DMS114 treated with DMSO at 0.1 percent for 48 hours (cell line): ENCODE data around the gene DUSP16.
"Not testable (repeated sequence)": the region's sequence is repeated elsewhere in the genome, so short reads cannot be mapped to it uniquely, and the experiment has no call there.

Source experiments
- DNase-seq: peaks from one replicate; lab custom pipeline; 2025; ENCODE audit not compliant: unreplicated experiment; lab: John Stamatoyannopoulos, UW

The DUSP16 gene

GRCh38 chr12:12473223-12473622 lies 89.4 kb downstream of the DUSP16 start:
- no peak for DNase-seq

GRCh38 chr12:12471982-12472961 lies 90.4 kb downstream of the DUSP16 start:
- not testable (repeated sequence) for DNase-seq

GRCh38 chr12:12470751-12471306 lies 91.8 kb downstream of the DUSP16 start:
- no peak for DNase-seq

- DNase-seq = no peak
These were observed 93.3 kb downstream of the DUSP16 start for GRCh38 chr12:12469386-12469785.

GRCh38 chr12:12468575-12468974 lies 94.1 kb downstream of the DUSP16 start:
- DNase-seq = no peak

- no peak for DNase-seq
These were observed 94.9 kb downstream of the DUSP16 start for GRCh38 chr12:12467688-12468261.

GRCh38 chr12:12467264-12467663 lies 95.4 kb downstream of the DUSP16 start:
- DNase-seq = no peak

- no peak for DNase-seq
These were observed 96.5 kb downstream of the DUSP16 start for GRCh38 chr12:12466157-12466556.

GRCh38 chr12:12465522-12465921 lies 97.1 kb downstream of the DUSP16 start:
- DNase-seq = no peak

GRCh38 chr12:12461923-12462315 lies 100.7 kb downstream of the DUSP16 start:
- no peak for DNase-seq

- no peak for DNase-seq
These were observed 101.4 kb downstream of the DUSP16 start for GRCh38 chr12:12460935-12461922.

- no peak for DNase-seq
These were observed 106.0 kb downstream of the DUSP16 start for GRCh38 chr12:12456637-12457036.

GRCh38 chr12:12454315-12454714 lies 108.3 kb downstream of the DUSP16 start:
- DNase-seq = no peak

- DNase-seq = no peak
These were observed 109.0 kb downstream of the DUSP16 start for GRCh38 chr12:12453635-12454034.

- no peak for DNase-seq
These were observed 110.2 kb downstream of the DUSP16 start for GRCh38 chr12:12452326-12452902.

GRCh38 chr12:12451098-12451497 lies 111.6 kb downstream of the DUSP16 start:
- no peak for DNase-seq

GRCh38 chr12:12450043-12450471 lies 112.6 kb downstream of the DUSP16 start:
- DNase-seq = no peak

GRCh38 chr12:12449533-12450025 lies 113.1 kb downstream of the DUSP16 start:
- no peak for DNase-seq

- DNase-seq = no peak
These were observed 114.8 kb downstream of the DUSP16 start for GRCh38 chr12:12447837-12448236.

GRCh38 chr12:12447236-12447635 lies 115.4 kb downstream of the DUSP16 start:
- DNase-seq = no peak
